Neural cell (in vitro differentiated cells): ENCODE measurements around the gene PCCA. TPM values are rescaled to one million over a fixed set of nuclear protein-coding genes. Genes with fewer than 3 reads are reported as not detected.

ENCODE experiments used
- H2AFZ ChIP-seq: fragments of 200-600, 300-800 bp; sonication (generic), shearing (Covaris generic); 2 replicates; pipeline ENCODE4 v1.6.0; 2014; ENCODE audit warnings: low read depth, mild to moderate bottlenecking, antibody characterized with exemption, low read length, moderate library complexity
- H3F3A ChIP-seq: fragments of 200-600 bp; shearing (Covaris generic); 2 replicates; pipeline ENCODE4 v1.6.1; 2016; ENCODE audit warnings: mild to moderate bottlenecking, moderate library complexity, mixed read lengths, antibody characterized with exemption, low read length; ENCODE audit not compliant: insufficient read depth, poor library complexity, severe bottlenecking
- H3K27ac ChIP-seq: fragments of 200-600, 300-800 bp; sonication (generic), shearing (Covaris generic); 2 replicates; pipeline ENCODE4 v1.5.1; 2014; ENCODE audit warnings: mild to moderate bottlenecking, low read length, moderate library complexity
- H3K27me3 ChIP-seq: fragments of 300-800, 200-600 bp; sonication (generic), shearing (Covaris generic); 2 replicates; pipeline ENCODE4 v1.6.0; 2014; ENCODE audit warnings: mild to moderate bottlenecking, low read depth, low read length, moderate library complexity; ENCODE audit not compliant: insufficient read depth
- H3K36me3 ChIP-seq: fragments of 300-800, 200-600 bp; sonication (generic), shearing (Covaris generic); 2 replicates; pipeline ENCODE4 v1.5.1; 2014; ENCODE audit warnings: mild to moderate bottlenecking, antibody characterized with exemption, low read length, moderate library complexity; ENCODE audit not compliant: insufficient read depth
- H3K4me2 ChIP-seq: fragments of 300-800, 200-600 bp; sonication (generic), shearing (Covaris generic); 2 replicates; pipeline ENCODE4 v1.6.0; 2014; ENCODE audit warnings: mild to moderate bottlenecking, low read length
- H3K4me3 ChIP-seq: fragments of 300-800, 200-600 bp; sonication (generic), shearing (Covaris generic); 2 replicates; pipeline ENCODE4 v1.5.1; 2014; ENCODE audit warnings: mild to moderate bottlenecking, low read length, moderate library complexity
- H3K79me2 ChIP-seq: fragments of 200-600 bp; shearing (Covaris generic); replicated peaks from 2 replicates; pipeline ENCODE4 v1.6.0; 2014; ENCODE audit warnings: mild to moderate bottlenecking, low read length, moderate library complexity; ENCODE audit not compliant: insufficient read depth
- H3K9ac ChIP-seq: fragments of 300-800, 200-600 bp; sonication (generic), shearing (Covaris generic); 2 replicates; pipeline ENCODE4 v1.6.1; 2016; ENCODE audit warnings: mild to moderate bottlenecking, low read length, mixed read lengths
- H3K9me2 ChIP-seq: fragments of 200-600 bp; shearing (Covaris generic); 2 replicates; pipeline ENCODE4 v1.6.1; 2016; ENCODE audit warnings: mild to moderate bottlenecking, low read length, mixed read lengths; ENCODE audit not compliant: insufficient read depth
- H3K9me3 ChIP-seq: fragments of 200-600, 300-800 bp; sonication (generic), shearing (Covaris generic); 2 replicates; pipeline ENCODE4 v1.6.1; 2016; ENCODE audit warnings: mild to moderate bottlenecking, mixed run types, low read length, moderate library complexity, mixed read lengths
- H4K20me1 ChIP-seq: fragments of 200-600 bp; shearing (Covaris generic); 2 replicates; pipeline ENCODE4 v1.6.1; 2016; ENCODE audit warnings: mild to moderate bottlenecking, mixed run types; ENCODE audit not compliant: insufficient read depth
- CTCF ChIP-seq: fragments of 450-650 bp; IDR thresholded peaks from 2 replicates; pipeline ENCODE4 v1.5.1; 2014; ENCODE audit warnings: antibody characterized with exemption, mild to moderate bottlenecking, moderate library complexity; ENCODE audit not compliant: poor library complexity, severe bottlenecking
- EP300 ChIP-seq: fragments of 450-650 bp; conservative IDR thresholded peaks from 2 replicates; pipeline ENCODE4 v1.6.1; 2014; ENCODE audit warnings: antibody characterized with exemption, mild to moderate bottlenecking, moderate library complexity; ENCODE audit not compliant: poor library complexity, severe bottlenecking
- EZH2 ChIP-seq: fragments of 200-600, 300-800 bp; shearing (Covaris generic), sonication (generic); IDR thresholded peaks from 2 replicates; pipeline ENCODE4 v1.6.1; 2014; ENCODE audit warnings: antibody characterized with exemption, low read length, borderline replicate concordance, mild to moderate bottlenecking; ENCODE audit not compliant: insufficient read depth, poor library complexity, severe bottlenecking
- MXI1 ChIP-seq: fragments of 450-650 bp; conservative IDR thresholded peaks from 2 replicates; pipeline ENCODE4 v1.6.1; 2014; ENCODE audit warnings: antibody characterized with exemption, mild to moderate bottlenecking; ENCODE audit not compliant: poor library complexity, severe bottlenecking
- POLR2AphosphoS5 ChIP-seq: IDR thresholded peaks from 2 replicates; pipeline ENCODE4 v1.6.1; 2012
- RAD21 ChIP-seq: fragments of 450-650 bp; conservative IDR thresholded peaks from 2 replicates; pipeline ENCODE4 v1.6.1; 2014; ENCODE audit warnings: antibody characterized with exemption, mild to moderate bottlenecking, moderate library complexity
- SMC3 ChIP-seq: fragments of 450-650 bp; conservative IDR thresholded peaks from 2 replicates; pipeline ENCODE4 v1.6.1; 2014; ENCODE audit warnings: antibody characterized with exemption, mild to moderate bottlenecking, moderate library complexity; ENCODE audit not compliant: poor library complexity
- TAF1 ChIP-seq: IDR thresholded peaks from 2 replicates; pipeline ENCODE4 v1.6.1; 2012; ENCODE audit warnings: low read depth
- polyA plus RNA-seq: library from polyadenylated mRNA; depleted of rRNA; stranded (reverse); fragments of >200 nt; gene quantifications from 2 replicates; pipeline ENCODE4 v1.2.3, GENCODE V29; 2014
- TF ChIP-seq, protein P1 (sequence below): IDR thresholded peaks from 2 replicates; pipeline ENCODE4 v1.6.1; 2012; ENCODE audit warnings: borderline replicate concordance

Gene PCCA
- polyA plus RNA-seq, 1 donor from 2014 or later, result 17.0 TPM

- TF ChIP-seq RAD21 (no peak), SMC3 (no peak), TAF1 (no peak)
Measured at GRCh38 chr13:100561599-100562204, 472.8 kb downstream of the PCCA start (continued).

- Histone ChIP-seq H3K4me3 (no peak overlapping the region), H2AFZ (no peak overlapping the region), H3K36me3 (no peaks in the 10 kb centered on the region), H4K20me1 (no peaks in the 10 kb centered on the region), H3K9me2 (no peaks in the 10 kb centered on the region), H3K27me3 (no peaks in the 10 kb centered on the region), H3K9ac (no peak overlapping the region), H3K27ac (no peak overlapping the region), H3K79me2 (no peaks in the 10 kb centered on the region), H3F3A (no peaks in the 10 kb centered on the region), H3K9me3 (no peaks in the 10 kb centered on the region), H3K4me2 (no peak overlapping the region)
- TF ChIP-seq EP300, result no peak
- no peak for TF ChIP-seq RAD21
- TF ChIP-seq MXI1, result no peak
- TF ChIP-seq, protein P1, sequence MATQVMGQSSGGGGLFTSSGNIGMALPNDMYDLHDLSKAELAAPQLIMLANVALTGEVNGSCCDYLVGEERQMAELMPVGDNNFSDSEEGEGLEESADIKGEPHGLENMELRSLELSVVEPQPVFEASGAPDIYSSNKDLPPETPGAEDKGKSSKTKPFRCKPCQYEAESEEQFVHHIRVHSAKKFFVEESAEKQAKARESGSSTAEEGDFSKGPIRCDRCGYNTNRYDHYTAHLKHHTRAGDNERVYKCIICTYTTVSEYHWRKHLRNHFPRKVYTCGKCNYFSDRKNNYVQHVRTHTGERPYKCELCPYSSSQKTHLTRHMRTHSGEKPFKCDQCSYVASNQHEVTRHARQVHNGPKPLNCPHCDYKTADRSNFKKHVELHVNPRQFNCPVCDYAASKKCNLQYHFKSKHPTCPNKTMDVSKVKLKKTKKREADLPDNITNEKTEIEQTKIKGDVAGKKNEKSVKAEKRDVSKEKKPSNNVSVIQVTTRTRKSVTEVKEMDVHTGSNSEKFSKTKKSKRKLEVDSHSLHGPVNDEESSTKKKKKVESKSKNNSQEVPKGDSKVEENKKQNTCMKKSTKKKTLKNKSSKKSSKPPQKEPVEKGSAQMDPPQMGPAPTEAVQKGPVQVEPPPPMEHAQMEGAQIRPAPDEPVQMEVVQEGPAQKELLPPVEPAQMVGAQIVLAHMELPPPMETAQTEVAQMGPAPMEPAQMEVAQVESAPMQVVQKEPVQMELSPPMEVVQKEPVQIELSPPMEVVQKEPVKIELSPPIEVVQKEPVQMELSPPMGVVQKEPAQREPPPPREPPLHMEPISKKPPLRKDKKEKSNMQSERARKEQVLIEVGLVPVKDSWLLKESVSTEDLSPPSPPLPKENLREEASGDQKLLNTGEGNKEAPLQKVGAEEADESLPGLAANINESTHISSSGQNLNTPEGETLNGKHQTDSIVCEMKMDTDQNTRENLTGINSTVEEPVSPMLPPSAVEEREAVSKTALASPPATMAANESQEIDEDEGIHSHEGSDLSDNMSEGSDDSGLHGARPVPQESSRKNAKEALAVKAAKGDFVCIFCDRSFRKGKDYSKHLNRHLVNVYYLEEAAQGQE, result no peak
- TF ChIP-seq TAF1, result no peak
- no peak for TF ChIP-seq SMC3
- TF ChIP-seq CTCF, result no peak
- no peak for TF ChIP-seq EZH2
Measured at GRCh38 chr13:100563779-100564178, 474.9 kb downstream of the PCCA start.

GRCh38 chr13:100564444-100565223 is 475.7 kb downstream of the PCCA start:
- H3K4me2 ChIP-seq, result no peak overlapping the region
- H3K36me3 ChIP-seq, result no peaks in the 10 kb centered on the region
- H3F3A ChIP-seq, result no peaks in the 10 kb centered on the region
- H4K20me1 ChIP-seq, result no peaks in the 10 kb centered on the region
- no peaks in the 10 kb centered on the region for H3K27me3 ChIP-seq
- H3K79me2 ChIP-seq, result no peaks in the 10 kb centered on the region
- no peak overlapping the region for H2AFZ ChIP-seq
- no peaks in the 10 kb centered on the region for H3K9me3 ChIP-seq
- TF ChIP-seq SMC3 (no peak), EZH2 (no peak), RAD21 (no peak), EP300 (no peak), CTCF (no peak), POLR2AphosphoS5 (no peak), MXI1 (no peak), TAF1 (no peak)
- TF ChIP-seq, protein P1, result no peak
- H3K9me2 ChIP-seq, result no peaks in the 10 kb centered on the region
- H3K4me3 ChIP-seq, result no peak overlapping the region
- H3K9ac ChIP-seq, result no peak overlapping the region
- no peak overlapping the region for H3K27ac ChIP-seq
